Sigmoid colon (tissue), 4 donors: Measurements from ENCODE around the gene GMNC.

Experiments
- CTCF ChIP-seq, 4 experiments: fragments of 450-650 bp in 3 of 4; fragments of 200-600 bp in 1 of 4; IDR thresholded peaks; one replicate each; pipeline ENCODE4 v1.5.1; 2016 to 2019; ENCODE audit warnings: antibody characterized with exemption in 4 of 4, mild to moderate bottlenecking in 3 of 4, moderate library complexity in 2 of 4
- POLR2A ChIP-seq, 2 donors: fragments of 450-650 bp; IDR thresholded peaks; one replicate each; pipeline ENCODE4 v1.6.1; 2016; ENCODE audit warnings: antibody characterized with exemption in 2 of 2, mild to moderate bottlenecking in 2 of 2, moderate library complexity in 2 of 2
- POLR2AphosphoS5 ChIP-seq, 4 donors: sonication (generic); formaldehyde crosslinking; IDR thresholded peaks; one replicate each; pipeline ENCODE4 v1.6.1; 2017; ENCODE audit warnings: antibody characterized with exemption in 4 of 4

GRCh38 chr3:190863119-190863465 is 598 bp upstream of the GMNC start:
- TF ChIP-seq CTCF (IDR thresholded peaks at IDR 0.05) (no peak), POLR2A (IDR thresholded peaks at IDR 0.05) (no peak), POLR2AphosphoS5 (IDR thresholded peaks at IDR 0.05) (no peak)
